GDM1 (cell line): ENCODE results near the gene CPPED1.
"Not testable (repeated sequence)": the region's sequence is repeated elsewhere in the genome, so short reads cannot be mapped to it uniquely, and the experiment has no call there.

ENCODE experiments used
- DNase-seq: peaks from one replicate; lab custom pipeline; 2025; lab: John Stamatoyannopoulos, UW

The CPPED1 gene

GRCh38 chr16:12766853-12767252 is 36.8 kb downstream of the CPPED1 start:
- no peak for DNase-seq

GRCh38 chr16:12766208-12766607 is 37.5 kb downstream of the CPPED1 start:
- DNase-seq = not testable (repeated sequence)

- DNase-seq = no peak
These were observed 38.7 kb downstream of the CPPED1 start for GRCh38 chr16:12764813-12765488.

- DNase-seq = no peak
These were observed 40.2 kb downstream of the CPPED1 start for GRCh38 chr16:12763517-12763916.

GRCh38 chr16:12760819-12761611 is 42.7 kb downstream of the CPPED1 start:
- no peak for DNase-seq

GRCh38 chr16:12758670-12759558 is 44.8 kb downstream of the CPPED1 start:
- DNase-seq = no peak

GRCh38 chr16:12758031-12758669 is 45.5 kb downstream of the CPPED1 start:
- no peak for DNase-seq

GRCh38 chr16:12757546-12757945 is 46.1 kb downstream of the CPPED1 start:
- DNase-seq = no peak

- no peak for DNase-seq
These were observed 48.7 kb downstream of the CPPED1 start for GRCh38 chr16:12754824-12755543.

- no peak for DNase-seq
These were observed 50.3 kb downstream of the CPPED1 start for GRCh38 chr16:12753203-12754023.

- DNase-seq = no peak
These were observed 51.5 kb downstream of the CPPED1 start for GRCh38 chr16:12752159-12752558.

- DNase-seq = no peak
These were observed 53.2 kb downstream of the CPPED1 start for GRCh38 chr16:12750554-12750918.

GRCh38 chr16:12749076-12749475 is 54.6 kb downstream of the CPPED1 start:
- no peak for DNase-seq

- DNase-seq = no peak
These were observed 55.9 kb downstream of the CPPED1 start for GRCh38 chr16:12747827-12748226.

GRCh38 chr16:12747261-12747660 is 56.4 kb downstream of the CPPED1 start:
- DNase-seq = no peak

GRCh38 chr16:12744860-12745259 is 58.8 kb downstream of the CPPED1 start:
- DNase-seq = no peak

- no peak for DNase-seq
These were observed 60.9 kb downstream of the CPPED1 start for GRCh38 chr16:12742741-12743140.

- no peak for DNase-seq
These were observed 62.6 kb downstream of the CPPED1 start for GRCh38 chr16:12740986-12741610.

- DNase-seq = no peak
These were observed 63.9 kb downstream of the CPPED1 start for GRCh38 chr16:12739738-12740137.

GRCh38 chr16:12737563-12737962 is 66.1 kb downstream of the CPPED1 start:
- no peak for DNase-seq
